Liver (tissue), 9 donors: ENCODE data around the gene TP53TG5. TPM values are rescaled to one million over a fixed set of nuclear protein-coding genes. Genes with fewer than 3 reads are reported as not detected.

Experiments
- DNase-seq: peaks from one replicate; pipeline ENCODE4 v3.0.0-alpha.2; 2017; ENCODE audit warnings: low spot score
- H3K27ac ChIP-seq, 2 donors: one replicate each; pipeline ENCODE4 v1.7.0; 2013; ENCODE audit warnings: inconsistent platforms in 2 of 2, low read length in 2 of 2, control low read depth in 1 of 2, low read depth in 1 of 2, mild to moderate bottlenecking in 1 of 2
- H3K27me3 ChIP-seq, 4 donors: one replicate each; pipeline versions ENCODE4 v1.6.1 to v1.7.0; 2013; ENCODE audit warnings: low read length in 3 of 4, inconsistent platforms in 1 of 4, mild to moderate bottlenecking in 1 of 4, moderate library complexity in 1 of 4; ENCODE audit not compliant: control insufficient read depth in 4 of 4, insufficient read depth in 4 of 4
- H3K36me3 ChIP-seq, 4 donors: one replicate each; pipeline versions ENCODE4 v1.6.1 to v1.7.0; 2013; ENCODE audit warnings: low read length in 3 of 4, mild to moderate bottlenecking in 3 of 4, low read depth in 1 of 4, moderate library complexity in 1 of 4; ENCODE audit not compliant: control insufficient read depth in 4 of 4, insufficient read depth in 3 of 4
- H3K4me1 ChIP-seq, 4 donors: one replicate each; pipeline versions ENCODE4 v1.6.1 to v1.7.0; 2013; ENCODE audit warnings: low read length in 3 of 4, mild to moderate bottlenecking in 3 of 4, moderate library complexity in 1 of 4; ENCODE audit not compliant: control insufficient read depth in 4 of 4, insufficient read depth in 4 of 4
- H3K4me3 ChIP-seq, 3 donors: one replicate each; pipeline versions ENCODE4 v1.6.1 to v1.7.0; 2013; ENCODE audit warnings: low read length in 3 of 3, control low read depth in 1 of 3, low read depth in 1 of 3, mild to moderate bottlenecking in 1 of 3
- H3K9ac ChIP-seq, 2 donors: one replicate each; pipeline ENCODE4 v1.7.0; 2013; ENCODE audit warnings: low read length in 2 of 2, mild to moderate bottlenecking in 2 of 2, moderate library complexity in 2 of 2, control low read depth in 1 of 2, low read depth in 1 of 2
- H3K9me3 ChIP-seq, 4 donors: one replicate each; pipeline versions ENCODE4 v1.6.1 to v1.7.0; 2013; ENCODE audit warnings: low read length in 3 of 4; ENCODE audit not compliant: control insufficient read depth in 4 of 4
- ATF3 ChIP-seq: IDR thresholded peaks from 2 replicates; pipeline ENCODE4 v1.6.1; 2016; ENCODE audit warnings: antibody characterized with exemption
- EGR1 ChIP-seq, 2 donors: IDR thresholded peaks; 2 replicates each; pipeline ENCODE4 v1.6.1; 2016 to 2018; ENCODE audit warnings: antibody characterized with exemption in 2 of 2, low read depth in 2 of 2
- FOXA2 ChIP-seq: IDR thresholded peaks from 2 replicates; pipeline ENCODE4 v1.6.1; 2016; ENCODE audit warnings: antibody characterized with exemption
- GABPA ChIP-seq, 2 donors: IDR thresholded peaks in 1 of 2; conservative IDR thresholded peaks in 1 of 2; 2 replicates each; pipeline ENCODE4 v1.6.1; 2016; ENCODE audit warnings: antibody characterized with exemption in 2 of 2, mild to moderate bottlenecking in 1 of 2, moderate library complexity in 1 of 2
- HNF4A ChIP-seq, 2 donors: conservative IDR thresholded peaks; 2 replicates each; pipeline ENCODE4 v1.6.1; 2016; ENCODE audit warnings: antibody characterized with exemption in 2 of 2, mild to moderate bottlenecking in 2 of 2
- JUND ChIP-seq, 2 donors: IDR thresholded peaks; 2 replicates each; pipeline ENCODE4 v1.6.1; 2016; ENCODE audit warnings: antibody characterized with exemption in 2 of 2
- RAD21 ChIP-seq, 2 donors: IDR thresholded peaks; 2 replicates each; pipeline ENCODE4 v1.6.1; 2016; ENCODE audit warnings: antibody characterized with exemption in 2 of 2, mild to moderate bottlenecking in 2 of 2
- REST ChIP-seq: IDR thresholded peaks from 2 replicates; pipeline ENCODE4 v1.6.1; 2016; ENCODE audit warnings: antibody characterized with exemption, mild to moderate bottlenecking
- RXRA ChIP-seq, 2 donors: IDR thresholded peaks; 2 replicates each; pipeline ENCODE4 v1.6.1; 2017 to 2018; ENCODE audit warnings: antibody characterized with exemption in 2 of 2, mild to moderate bottlenecking in 1 of 2
- SP1 ChIP-seq: IDR thresholded peaks from 2 replicates; pipeline ENCODE4 v1.6.1; 2018; ENCODE audit warnings: antibody characterized with exemption, mild to moderate bottlenecking
- TAF1 ChIP-seq: conservative IDR thresholded peaks from 2 replicates; pipeline ENCODE4 v1.6.1; 2016; ENCODE audit warnings: antibody characterized with exemption, mild to moderate bottlenecking
- YY1 ChIP-seq: IDR thresholded peaks from 2 replicates; pipeline ENCODE4 v1.6.1; 2016; ENCODE audit warnings: antibody characterized with exemption, mild to moderate bottlenecking
- WGBS: extraction: QIAGEN DNeasy Blood & Tissue Kit; methylation state at CpG from one replicate; pipeline ENCODE4 v1.1.7; 2013; 5-methylcytosine and 5-hydroxymethylcytosine counted together
- polyA plus RNA-seq, 2 donors: library from polyadenylated mRNA; stranded (reverse) in 1 of 2; unstranded in 1 of 2; fragments of 200-250 nt in 1 of 2; fragments of >200 nt in 1 of 2; fragmentation: Nextera tagmentation in 1 of 2; extraction: Ambion mirVana in 1 of 2; gene quantifications; one replicate each; pipeline versions ENCODE4 v1.2.1 to v1.2.3, GENCODE V29; 2013 to 2015
- total RNA-seq, 2 donors: library from RNA; depleted of rRNA; stranded (reverse); fragments of >200 nt; gene quantifications; one replicate each; pipeline ENCODE4 v1.2.3, GENCODE V29; 2014
- TF ChIP-seq, protein P1 (sequence below): fragments of 150-350 bp; IDR thresholded peaks from 2 replicates; pipeline ENCODE4 v1.5.1; 2017; ENCODE audit warnings: improper control_type of control experiment, low read depth, low read length; ENCODE audit not compliant: missing input control
- TF ChIP-seq, protein P2 (sequence below): IDR thresholded peaks from 2 replicates; pipeline ENCODE4 v1.6.1; 2016; ENCODE audit warnings: antibody characterized with exemption
- donor health status: healthy.
- donor health status: healthy.
- donor health status: healthy.
- donor health status: healthy.
- donor health status: healthy.

TP53TG5 gene
- total and polyA plus RNA-seq, 4 donors, result not detected

DNA sequence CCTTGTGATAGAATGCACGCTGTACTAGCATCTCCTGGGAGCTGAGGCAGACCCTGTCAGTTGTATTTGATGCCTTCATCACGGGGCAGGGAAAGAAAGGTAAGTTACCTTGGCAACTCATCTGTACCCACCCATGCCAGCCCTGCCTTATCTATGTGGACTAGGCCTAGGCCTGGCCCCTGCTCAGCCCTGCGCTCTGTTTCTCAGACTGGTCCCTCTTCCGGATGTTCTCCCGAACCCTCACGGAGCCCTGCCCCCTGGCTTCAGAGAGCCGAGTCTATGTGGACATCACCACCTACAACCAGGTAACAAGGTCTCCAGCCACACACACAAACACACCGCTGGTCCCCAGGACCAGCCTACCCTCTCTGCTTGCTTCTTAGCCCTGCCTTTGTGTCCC, 42.0 kb upstream of the TP53TG5 start (continued):
- TF ChIP-seq, protein P1, sequence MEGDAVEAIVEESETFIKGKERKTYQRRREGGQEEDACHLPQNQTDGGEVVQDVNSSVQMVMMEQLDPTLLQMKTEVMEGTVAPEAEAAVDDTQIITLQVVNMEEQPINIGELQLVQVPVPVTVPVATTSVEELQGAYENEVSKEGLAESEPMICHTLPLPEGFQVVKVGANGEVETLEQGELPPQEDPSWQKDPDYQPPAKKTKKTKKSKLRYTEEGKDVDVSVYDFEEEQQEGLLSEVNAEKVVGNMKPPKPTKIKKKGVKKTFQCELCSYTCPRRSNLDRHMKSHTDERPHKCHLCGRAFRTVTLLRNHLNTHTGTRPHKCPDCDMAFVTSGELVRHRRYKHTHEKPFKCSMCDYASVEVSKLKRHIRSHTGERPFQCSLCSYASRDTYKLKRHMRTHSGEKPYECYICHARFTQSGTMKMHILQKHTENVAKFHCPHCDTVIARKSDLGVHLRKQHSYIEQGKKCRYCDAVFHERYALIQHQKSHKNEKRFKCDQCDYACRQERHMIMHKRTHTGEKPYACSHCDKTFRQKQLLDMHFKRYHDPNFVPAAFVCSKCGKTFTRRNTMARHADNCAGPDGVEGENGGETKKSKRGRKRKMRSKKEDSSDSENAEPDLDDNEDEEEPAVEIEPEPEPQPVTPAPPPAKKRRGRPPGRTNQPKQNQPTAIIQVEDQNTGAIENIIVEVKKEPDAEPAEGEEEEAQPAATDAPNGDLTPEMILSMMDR, result no peak
- TF ChIP-seq, protein P2, sequence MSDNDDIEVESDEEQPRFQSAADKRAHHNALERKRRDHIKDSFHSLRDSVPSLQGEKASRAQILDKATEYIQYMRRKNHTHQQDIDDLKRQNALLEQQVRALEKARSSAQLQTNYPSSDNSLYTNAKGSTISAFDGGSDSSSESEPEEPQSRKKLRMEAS, result no peak
- TF ChIP-seq JUND (IDR thresholded peaks at IDR 0.05), result no peak
- TF ChIP-seq GABPA (IDR thresholded peaks at IDR 0.05 in 1 of 2, conservative IDR thresholded peaks at IDR 0.05 in 1 of 2), result no peak
- TF ChIP-seq SP1, result no peak

DNA sequence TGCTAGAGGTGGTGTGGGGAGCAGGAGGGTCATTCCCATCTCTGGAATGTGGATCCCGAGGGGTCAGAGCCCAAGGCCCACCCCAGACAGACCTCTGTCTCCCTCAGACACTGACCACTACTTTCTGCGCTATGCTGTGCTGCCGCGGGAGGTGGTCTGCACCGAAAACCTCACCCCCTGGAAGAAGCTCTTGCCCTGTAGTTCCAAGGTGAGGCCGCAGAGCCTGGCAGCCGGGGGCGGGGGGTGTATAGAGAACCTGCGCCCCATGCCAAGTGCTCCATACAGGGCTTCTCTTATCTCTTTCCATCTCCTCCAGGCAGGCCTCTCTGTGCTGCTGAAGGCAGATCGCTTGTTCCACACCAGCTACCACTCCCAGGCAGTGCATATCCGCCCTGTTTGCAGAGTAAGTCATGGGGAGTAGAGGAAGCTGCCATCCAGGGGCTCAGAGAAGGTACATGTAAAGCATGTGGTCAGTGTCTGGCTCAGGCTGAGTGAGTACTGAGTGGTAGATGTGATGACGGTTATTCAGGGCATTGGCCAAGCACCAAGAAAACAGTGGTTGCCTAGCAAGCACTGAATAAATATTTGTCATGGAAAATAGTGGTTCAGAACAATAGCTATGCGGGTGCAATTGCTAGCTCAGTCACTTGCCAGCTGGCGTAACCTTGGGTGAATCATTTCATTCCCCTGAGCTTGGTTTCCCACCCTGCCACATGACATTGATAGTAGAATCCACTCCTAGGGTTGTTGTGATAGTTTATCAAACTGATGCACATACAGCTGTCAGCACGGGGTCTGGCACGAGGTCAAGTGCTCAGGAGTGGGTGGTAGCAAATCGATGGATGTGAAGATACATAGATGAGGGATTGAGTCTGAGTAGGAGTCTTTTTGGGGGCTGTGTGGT, 41.3 kb upstream of the TP53TG5 start:
- Histone ChIP-seq H3K27ac (no peak overlapping the region), H3K9ac (no peak overlapping the region), H3K36me3 (peaks cover 16 to 41% (median 27%) of the 10 kb centered on the region in 4 donors), H3K9me3 (no peaks in the 10 kb centered on the region), H3K4me1 (peaks cover 7 to 23% (median 12%) of the 10 kb centered on the region in 4 donors), H3K4me3 (no peak overlapping the region), H3K27me3 (no peaks in the 10 kb centered on the region)
- no peak for DNase-seq
- TF ChIP-seq GABPA (IDR thresholded peaks at IDR 0.05 in 1 of 2, conservative IDR thresholded peaks at IDR 0.05 in 1 of 2) (peak in 1 of 2 donors; percentile 41), RAD21 (IDR thresholded peaks at IDR 0.05) (no peak), EGR1 (IDR thresholded peaks at IDR 0.05; ENCODE audit: low read depth in 2 of 2) (peak in 1 of 2 donors; percentile 86), REST (peak; percentile 32), RXRA (IDR thresholded peaks at IDR 0.05) (peak in 1 of 2 donors; percentile 68), TAF1 (no peak), HNF4A (conservative IDR thresholded peaks at IDR 0.05) (peak in 1 of 2 donors; percentile 46), JUND (IDR thresholded peaks at IDR 0.05) (peak; percentile 46 to 93), SP1 (peak; percentile 38), FOXA2 (peak; percentile 74)
- 76% methylated on average over 17 of the region's 17 CpGs for WGBS

- TF ChIP-seq HNF4A (conservative IDR thresholded peaks at IDR 0.05) (no peak), SP1 (no peak), GABPA (IDR thresholded peaks at IDR 0.05 in 1 of 2, conservative IDR thresholded peaks at IDR 0.05 in 1 of 2) (no peak), REST (no peak), RAD21 (IDR thresholded peaks at IDR 0.05) (no peak), TAF1 (no peak), YY1 (no peak), ATF3 (no peak), JUND (IDR thresholded peaks at IDR 0.05) (no peak), FOXA2 (no peak), RXRA (IDR thresholded peaks at IDR 0.05) (no peak)
- TF ChIP-seq, protein P2, result no peak
- Histone ChIP-seq H3K4me3 (peak overlapping the region; percentile 72 to 87 (median 80)), H3K36me3 (peaks cover 7 to 22% (median 14%) of the 10 kb centered on the region in 4 donors), H3K4me1 (peaks cover 7 to 23% (median 12%) of the 10 kb centered on the region in 4 donors), H3K27me3 (no peaks in the 10 kb centered on the region), H3K27ac (no peak overlapping the region), H3K9ac (peak overlapping the region; percentile 53 to 61), H3K9me3 (no peaks in the 10 kb centered on the region)
- no peak for DNase-seq
- WGBS, result 71% methylated on average over 2 of the region's 2 CpGs
Measured at GRCh38 chr20:45416917-45417316, 38.8 kb upstream of the TP53TG5 start.
